Neural cell (in vitro differentiated cells): ENCODE results near the gene SMIM13. TPM values are rescaled to one million over a fixed set of nuclear protein-coding genes. Genes with fewer than 3 reads are reported as not detected.

Experiments used
- H2AFZ ChIP-seq: fragments of 200-600, 300-800 bp; sonication (generic), shearing (Covaris generic); 2 replicates; pipeline ENCODE4 v1.6.0; 2014; ENCODE audit warnings: low read depth, mild to moderate bottlenecking, antibody characterized with exemption, low read length, moderate library complexity
- H3F3A ChIP-seq: fragments of 200-600 bp; shearing (Covaris generic); 2 replicates; pipeline ENCODE4 v1.6.1; 2016; ENCODE audit warnings: mild to moderate bottlenecking, moderate library complexity, mixed read lengths, antibody characterized with exemption, low read length; ENCODE audit not compliant: insufficient read depth, poor library complexity, severe bottlenecking
- H3K27ac ChIP-seq: fragments of 200-600, 300-800 bp; sonication (generic), shearing (Covaris generic); 2 replicates; pipeline ENCODE4 v1.5.1; 2014; ENCODE audit warnings: mild to moderate bottlenecking, low read length, moderate library complexity
- H3K27me3 ChIP-seq: fragments of 300-800, 200-600 bp; sonication (generic), shearing (Covaris generic); 2 replicates; pipeline ENCODE4 v1.6.0; 2014; ENCODE audit warnings: mild to moderate bottlenecking, low read depth, low read length, moderate library complexity; ENCODE audit not compliant: insufficient read depth
- H3K36me3 ChIP-seq: fragments of 300-800, 200-600 bp; sonication (generic), shearing (Covaris generic); 2 replicates; pipeline ENCODE4 v1.5.1; 2014; ENCODE audit warnings: mild to moderate bottlenecking, antibody characterized with exemption, low read length, moderate library complexity; ENCODE audit not compliant: insufficient read depth
- H3K4me2 ChIP-seq: fragments of 300-800, 200-600 bp; sonication (generic), shearing (Covaris generic); 2 replicates; pipeline ENCODE4 v1.6.0; 2014; ENCODE audit warnings: mild to moderate bottlenecking, low read length
- H3K4me3 ChIP-seq: fragments of 300-800, 200-600 bp; sonication (generic), shearing (Covaris generic); 2 replicates; pipeline ENCODE4 v1.5.1; 2014; ENCODE audit warnings: mild to moderate bottlenecking, low read length, moderate library complexity
- H3K79me2 ChIP-seq: fragments of 200-600 bp; shearing (Covaris generic); replicated peaks from 2 replicates; pipeline ENCODE4 v1.6.0; 2014; ENCODE audit warnings: mild to moderate bottlenecking, low read length, moderate library complexity; ENCODE audit not compliant: insufficient read depth
- H3K9ac ChIP-seq: fragments of 300-800, 200-600 bp; sonication (generic), shearing (Covaris generic); 2 replicates; pipeline ENCODE4 v1.6.1; 2016; ENCODE audit warnings: mild to moderate bottlenecking, low read length, mixed read lengths
- H3K9me2 ChIP-seq: fragments of 200-600 bp; shearing (Covaris generic); 2 replicates; pipeline ENCODE4 v1.6.1; 2016; ENCODE audit warnings: mild to moderate bottlenecking, low read length, mixed read lengths; ENCODE audit not compliant: insufficient read depth
- H3K9me3 ChIP-seq: fragments of 200-600, 300-800 bp; sonication (generic), shearing (Covaris generic); 2 replicates; pipeline ENCODE4 v1.6.1; 2016; ENCODE audit warnings: mild to moderate bottlenecking, mixed run types, low read length, moderate library complexity, mixed read lengths
- H4K20me1 ChIP-seq: fragments of 200-600 bp; shearing (Covaris generic); 2 replicates; pipeline ENCODE4 v1.6.1; 2016; ENCODE audit warnings: mild to moderate bottlenecking, mixed run types; ENCODE audit not compliant: insufficient read depth
- CTCF ChIP-seq: fragments of 450-650 bp; IDR thresholded peaks from 2 replicates; pipeline ENCODE4 v1.5.1; 2014; ENCODE audit warnings: antibody characterized with exemption, mild to moderate bottlenecking, moderate library complexity; ENCODE audit not compliant: poor library complexity, severe bottlenecking
- EP300 ChIP-seq: fragments of 450-650 bp; conservative IDR thresholded peaks from 2 replicates; pipeline ENCODE4 v1.6.1; 2014; ENCODE audit warnings: antibody characterized with exemption, mild to moderate bottlenecking, moderate library complexity; ENCODE audit not compliant: poor library complexity, severe bottlenecking
- EZH2 ChIP-seq: fragments of 200-600, 300-800 bp; shearing (Covaris generic), sonication (generic); IDR thresholded peaks from 2 replicates; pipeline ENCODE4 v1.6.1; 2014; ENCODE audit warnings: antibody characterized with exemption, low read length, borderline replicate concordance, mild to moderate bottlenecking; ENCODE audit not compliant: insufficient read depth, poor library complexity, severe bottlenecking
- MXI1 ChIP-seq: fragments of 450-650 bp; conservative IDR thresholded peaks from 2 replicates; pipeline ENCODE4 v1.6.1; 2014; ENCODE audit warnings: antibody characterized with exemption, mild to moderate bottlenecking; ENCODE audit not compliant: poor library complexity, severe bottlenecking
- POLR2AphosphoS5 ChIP-seq: IDR thresholded peaks from 2 replicates; pipeline ENCODE4 v1.6.1; 2012
- RAD21 ChIP-seq: fragments of 450-650 bp; conservative IDR thresholded peaks from 2 replicates; pipeline ENCODE4 v1.6.1; 2014; ENCODE audit warnings: antibody characterized with exemption, mild to moderate bottlenecking, moderate library complexity
- REST ChIP-seq: IDR thresholded peaks from 2 replicates; pipeline ENCODE4 v1.6.1; 2012; ENCODE audit warnings: borderline replicate concordance
- SMC3 ChIP-seq: fragments of 450-650 bp; conservative IDR thresholded peaks from 2 replicates; pipeline ENCODE4 v1.6.1; 2014; ENCODE audit warnings: antibody characterized with exemption, mild to moderate bottlenecking, moderate library complexity; ENCODE audit not compliant: poor library complexity
- TAF1 ChIP-seq: IDR thresholded peaks from 2 replicates; pipeline ENCODE4 v1.6.1; 2012; ENCODE audit warnings: low read depth
- polyA plus RNA-seq: library from polyadenylated mRNA; depleted of rRNA; stranded (reverse); fragments of >200 nt; gene quantifications from 2 replicates; pipeline ENCODE4 v1.2.3, GENCODE V29; 2014

Gene SMIM13
- polyA plus RNA-seq, 1 donor from 2014 or later, result 51.0 TPM

GRCh38 chr6:11166948-11167347, 73.3 kb downstream of the SMIM13 start:
- no peak overlapping the region for H3K9ac ChIP-seq
- TF ChIP-seq EP300 (no peak), REST (no peak), POLR2AphosphoS5 (no peak), TAF1 (no peak), SMC3 (no peak), RAD21 (no peak), MXI1 (no peak), CTCF (no peak), EZH2 (no peak)
- no peaks in the 10 kb centered on the region for H3K9me3 ChIP-seq
- H4K20me1 ChIP-seq, result no peaks in the 10 kb centered on the region
- H3K27ac ChIP-seq, result no peak overlapping the region
- H3K4me2 ChIP-seq, result no peak overlapping the region
- H3K4me3 ChIP-seq, result no peak overlapping the region
- H2AFZ ChIP-seq, result no peak overlapping the region
- H3K27me3 ChIP-seq, result no peaks in the 10 kb centered on the region
- no peaks in the 10 kb centered on the region for H3F3A ChIP-seq
- H3K79me2 ChIP-seq, result no peaks in the 10 kb centered on the region
- no peaks in the 10 kb centered on the region for H3K9me2 ChIP-seq
- H3K36me3 ChIP-seq, result no peaks in the 10 kb centered on the region

- no peaks in the 10 kb centered on the region for H3F3A ChIP-seq
- no peak overlapping the region for H3K4me3 ChIP-seq
- H3K9ac ChIP-seq, result no peak overlapping the region
- no peak overlapping the region for H2AFZ ChIP-seq
- H3K9me3 ChIP-seq, result no peaks in the 10 kb centered on the region
- H3K27me3 ChIP-seq, result no peaks in the 10 kb centered on the region
- no peaks in the 10 kb centered on the region for H3K79me2 ChIP-seq
- no peaks in the 10 kb centered on the region for H3K36me3 ChIP-seq
- TF ChIP-seq RAD21 (no peak), EZH2 (no peak), POLR2AphosphoS5 (no peak), EP300 (no peak), SMC3 (no peak), CTCF (no peak), MXI1 (no peak), TAF1 (no peak), REST (no peak)
- H3K9me2 ChIP-seq, result no peaks in the 10 kb centered on the region
- no peak overlapping the region for H3K4me2 ChIP-seq
- no peak overlapping the region for H3K27ac ChIP-seq
- H4K20me1 ChIP-seq, result no peaks in the 10 kb centered on the region
These were observed 74.5 kb downstream of the SMIM13 start for GRCh38 chr6:11168091-11168635.
